K562 (cell line): Measurements from ENCODE around the gene CAPN8. TPM values are rescaled to one million over a fixed set of nuclear protein-coding genes. Genes with fewer than 3 reads are reported as not detected.

Experiments
- ATF1 ChIP-seq, 2 experiments: fragments of 450-650 bp in 1 of 2; IDR thresholded peaks; 2 replicates each; pipeline ENCODE4 v1.6.1; 2016; ENCODE audit warnings: missing compliant biosample characterization in 1 of 2, missing genetic modification characterization in 1 of 2
- CHAMP1 ChIP-seq: fragments of 450-650 bp; IDR thresholded peaks from 2 replicates; pipeline ENCODE4 v1.6.1; 2016; ENCODE audit warnings: mild to moderate bottlenecking
- DACH1 ChIP-seq: fragments of 450-650 bp; IDR thresholded peaks from 2 replicates; pipeline ENCODE4 v1.6.1; 2018; ENCODE audit not compliant: partially characterized antibody
- ELF2 ChIP-seq: fragments of 250-450 bp; sonication (Bioruptor Pico); IDR thresholded peaks from 2 replicates; pipeline ENCODE4 v1.5.0; 2021; ENCODE audit warnings: mild to moderate bottlenecking
- EWSR1 ChIP-seq: fragments of 450-650 bp; IDR thresholded peaks from 2 replicates; pipeline ENCODE4 v1.6.1; 2018; ENCODE audit warnings: borderline replicate concordance, mild to moderate bottlenecking, low read depth, moderate library complexity; ENCODE audit not compliant: partially characterized antibody
- HDAC2 ChIP-seq: fragments of 450-650 bp; IDR thresholded peaks from 2 replicates; pipeline ENCODE4 v1.6.1; 2016; ENCODE audit warnings: mild to moderate bottlenecking
- HMBOX1 ChIP-seq: sonication (generic); IDR thresholded peaks from 2 replicates; pipeline ENCODE4 v1.6.1; 2016
- JUN ChIP-seq, 2 experiments: sonication (generic) in 1 of 2; formaldehyde crosslinking in 1 of 2; IDR thresholded peaks; 2 replicates each; pipeline versions ENCODE4 v1.6.1 to v1.8.0; 2012 to 2022; ENCODE audit warnings: borderline replicate concordance in 2 of 2, mild to moderate bottlenecking in 2 of 2, improper control_type of control experiment in 1 of 2, low read depth in 1 of 2, low read length in 1 of 2, missing genetic modification reagents in 1 of 2
- KLF13 ChIP-seq: fragments of 450-650 bp; IDR thresholded peaks from 2 replicates; pipeline ENCODE4 v1.6.1; 2016; ENCODE audit warnings: missing genetic modification characterization, low read depth, mild to moderate bottlenecking, missing compliant biosample characterization, moderate library complexity, borderline replicate concordance
- MAZ ChIP-seq, 2 experiments: fragments of 450-650 bp in 1 of 2; sonication (generic) in 1 of 2; formaldehyde crosslinking; IDR thresholded peaks in 1 of 2; conservative IDR thresholded peaks in 1 of 2; 2 replicates each; pipeline versions ENCODE4 v1.4.0 to v1.5.0; 2020; ENCODE audit warnings: mild to moderate bottlenecking in 1 of 2, missing genetic modification reagents in 1 of 2
- MYC ChIP-seq, 2 experiments: fragments of 250-450 bp in 1 of 2; sonication (Bioruptor Pico) in 1 of 2; IDR thresholded peaks; 2 replicates each; pipeline versions ENCODE4 v1.5.1 to v1.6.1; 2012 to 2021; ENCODE audit warnings: low read depth in 2 of 2, borderline replicate concordance in 1 of 2, improper control_type of control experiment in 1 of 2, low read length in 1 of 2, mild to moderate bottlenecking in 1 of 2, moderate library complexity in 1 of 2
- NEUROD1 ChIP-seq: fragments of 150-350 bp; IDR thresholded peaks from 2 replicates; pipeline ENCODE4 v1.6.1; 2014; ENCODE audit warnings: borderline replicate concordance, low read length, low read depth; ENCODE audit not compliant: partially characterized antibody
- NR2C2 ChIP-seq, 2 experiments: fragments of 200-800 bp in 1 of 2; sonication (Bioruptor generic) in 1 of 2; sonication (generic) in 1 of 2; formaldehyde crosslinking in 1 of 2; IDR thresholded peaks; 2 replicates each; pipeline versions ENCODE4 v1.6.1 to v1.8.0; 2016 to 2022; ENCODE audit warnings: mild to moderate bottlenecking in 1 of 2, missing compliant biosample characterization in 1 of 2, missing genetic modification characterization in 1 of 2, missing genetic modification reagents in 1 of 2
- PHF21A ChIP-seq: fragments of 450-650 bp; IDR thresholded peaks from 2 replicates; pipeline ENCODE4 v1.6.1; 2017; ENCODE audit warnings: low read depth, borderline replicate concordance
- PHTF2 ChIP-seq: fragments of 250-450 bp; sonication (Bioruptor Pico); IDR thresholded peaks from 2 replicates; pipeline ENCODE4 v1.5.0; 2021; ENCODE audit warnings: mild to moderate bottlenecking
- RFX1 ChIP-seq: fragments of 450-650 bp; IDR thresholded peaks from 2 replicates; pipeline ENCODE4 v1.6.1; 2016; ENCODE audit warnings: mild to moderate bottlenecking, moderate library complexity
- STAT5B ChIP-seq: fragments of 250-450 bp; sonication (Bioruptor Pico); IDR thresholded peaks from 2 replicates; pipeline ENCODE4 v1.8.0; 2021; ENCODE audit warnings: mild to moderate bottlenecking, inconsistent platforms
- TCF15 ChIP-seq: fragments of 250-450 bp; sonication (Bioruptor Pico); IDR thresholded peaks from 2 replicates; pipeline ENCODE4 v1.8.0; 2022; ENCODE audit warnings: moderate library complexity, mild to moderate bottlenecking, inconsistent platforms
- THRB ChIP-seq: fragments of 450-650 bp; formaldehyde crosslinking; conservative IDR thresholded peaks from 2 replicates; pipeline ENCODE4 v1.4.0; 2022; ENCODE audit warnings: mild to moderate bottlenecking, missing genetic modification characterization
- ZKSCAN3 ChIP-seq: fragments of 250-450 bp; sonication (Bioruptor Pico); IDR thresholded peaks from 2 replicates; pipeline ENCODE4 v1.4.0; 2020
- ZNF699 ChIP-seq: fragments of 250-450 bp; sonication (Bioruptor Pico); IDR thresholded peaks from 2 replicates; pipeline ENCODE4 v1.8.0; 2021; ENCODE audit warnings: mild to moderate bottlenecking, moderate library complexity; ENCODE audit not compliant: insufficient replicate concordance
- polyA plus RNA-seq, 8 experiments: library from polyadenylated mRNA; depleted of rRNA in 4 of 8; stranded (reverse) in 5 of 8; unstranded in 3 of 8; fragments of >200 nt; fragmentation: Nextera tagmentation in 2 of 8; fragmentation: Illumina TruSeq in 1 of 8; extraction: Ambion mirVana in 2 of 8; extraction: Trizol in 1 of 8; gene quantifications; 2 replicates each; pipeline versions ENCODE4 v1.2.1 to v1.2.3, GENCODE V29; 2011 to 2014; ENCODE audit warnings: inconsistent platforms in 1 of 8, missing spikeins in 1 of 8
- total RNA-seq, 7 experiments: library from RNA; depleted of rRNA in 6 of 7; stranded (reverse); fragments of >200 nt in 6 of 7; fragmentation: Illumina TruSeq in 2 of 7; extraction: Trizol in 2 of 7; gene quantifications; 2 replicates each; pipeline versions ENCODE4 v1.2.1 to v1.2.3, GENCODE V29; 2011 to 2021; ENCODE audit warnings: low replicate concordance in 1 of 7

CAPN8 gene
- total and polyA plus RNA-seq, 9 of the 15 experiments (the other 6 are each of a cell fraction or from before 2014, with no cell fraction given), result 0.06 TPM; not detected in 8

GRCh38 chr1:223700942-223701637 lies 35.6 kb upstream of the CAPN8 start (continued):
- TF ChIP-seq NEUROD1 (peak; percentile 19), CHAMP1 (no peak), JUN (IDR thresholded peaks at IDR 0.05; ENCODE audit: borderline replicate concordance, low read depth, low read length) (peak; percentile 94), JUN (CRISPR knock-in tag; IDR thresholded peaks at IDR 0.05; ENCODE audit: borderline replicate concordance) (no peak), NR2C2 (CRISPR knock-in tag; IDR thresholded peaks at IDR 0.05) (no peak), NR2C2 (tag; IDR thresholded peaks at IDR 0.05) (peak; percentile 79), HMBOX1 (no peak), ELF2 (CRISPR knock-in tag) (no peak), STAT5B (CRISPR knock-in tag) (no peak), THRB (CRISPR knock-in tag) (no peak), DACH1 (no peak), HDAC2 (peak; percentile 62; the same call in 1 of the 2 replicates), PHTF2 (CRISPR knock-in tag) (no peak), RFX1 (no peak), PHF21A (no peak), ATF1 (CRISPR knock-in tag; IDR thresholded peaks at IDR 0.05) (no peak), ATF1 (tag; IDR thresholded peaks at IDR 0.05) (peak; percentile 59), ZNF699 (CRISPR knock-in tag) (no peak), MYC (IDR thresholded peaks at IDR 0.05; ENCODE audit: low read depth, low read length) (no peak), MYC (CRISPR knock-in tag; IDR thresholded peaks at IDR 0.05; ENCODE audit: borderline replicate concordance, low read depth) (no peak), TCF15 (CRISPR knock-in tag) (no peak), EWSR1 (no peak), ZKSCAN3 (CRISPR knock-in tag) (no peak), MAZ (CRISPR knock-in tag; conservative IDR thresholded peaks at IDR 0.05 in 1 of 2, IDR thresholded peaks at IDR 0.05 in 1 of 2) (0 out of 4 replicates have a peak, but pooled peaks of 1 of the 2 experiments have one; percentile 20), KLF13 (tag) (no peak)
